Right lobe of liver (tissue), 6 donors: ENCODE results near the gene VARS2. TPM values are rescaled to one million over a fixed set of nuclear protein-coding genes. Genes with fewer than 3 reads are reported as not detected.

Experiments used
- ATAC-seq, 4 donors: fragments of 200-7000 bp; cut with Tn5 transposase; one replicate each; pipeline ENCODE4 v1.9.1; 2020; ENCODE audit warnings: mild to moderate bottlenecking in 4 of 4, moderate library complexity in 4 of 4
- DNase-seq, 3 donors: peaks; one replicate each; pipeline ENCODE4 v3.0.0-alpha.2; 2020
- H3K27ac ChIP-seq, 3 donors: fragments of 200-600 bp; one replicate each; pipeline ENCODE4 v1.8.0; 2022
- H3K27me3 ChIP-seq, 2 donors: fragments of 200-600 bp; one replicate each; pipeline ENCODE4 v1.8.0; 2022
- H3K36me3 ChIP-seq, 4 donors: fragments of 200-600 bp; sonication (generic) in 1 of 4; one replicate each; pipeline versions ENCODE4 v1.5.1 to v1.8.0; 2017 to 2022; ENCODE audit warnings: control low read depth in 1 of 4
- H3K4me1 ChIP-seq, 4 donors: fragments of 200-600 bp; sonication (generic) in 1 of 4; one replicate each; pipeline versions ENCODE4 v1.5.1 to v1.8.0; 2017 to 2022; ENCODE audit warnings: control low read depth in 1 of 4
- H3K4me3 ChIP-seq, 3 donors: fragments of 200-600 bp; one replicate each; pipeline ENCODE4 v1.8.0; 2022
- H3K9me3 ChIP-seq, 4 donors: fragments of 200-600 bp; sonication (generic) in 1 of 4; one replicate each; pipeline versions ENCODE4 v1.5.1 to v1.8.0; 2017 to 2022; ENCODE audit warnings: control low read depth in 1 of 4
- POLR2A ChIP-seq: fragments of 450-650 bp; IDR thresholded peaks from one replicate; pipeline ENCODE4 v1.6.1; 2017; ENCODE audit warnings: antibody characterized with exemption, mild to moderate bottlenecking
- WGBS: methylation state at CpG from one replicate; pipeline ENCODE4 v1.1.6; 2018; ENCODE audit warnings: low coverage, low lambda C conversion rate; ENCODE audit not compliant: insufficient coverage; ENCODE audit errors: missing lambda C conversion rate; 5-methylcytosine and 5-hydroxymethylcytosine counted together
- intact Hi-C, 2 donors: fragments of 100-400 bp; cut with DNase I; formaldehyde crosslinking; loops; one replicate each; pipeline versions ENCODE4 v1.11.2 to v1.14.1; 2022
- microRNA-seq, 2 donors: library from miRNA; unstranded; fragments of <30 nt; microRNA quantifications; one replicate each; pipeline ENCODE4, GENCODE V29; 2019 to 2020
- small RNA-seq, 2 experiments: library from RNA; depleted of rRNA; stranded (forward); fragments of <200 nt; gene quantifications; one replicate each; pipeline ENCODE3, GENCODE V24; 2016
- total RNA-seq, 6 experiments: library from RNA; depleted of rRNA in 2 of 6; stranded (reverse); fragments of >200 nt in 2 of 6; fragmentation: NEBNext Ultra II Directional in 3 of 6; extraction: Animal tissue kit (Norgen Biotek cat#: 25700) in 3 of 6; gene quantifications; one replicate each; pipeline versions ENCODE4 v1.1.0 to v1.2.4, GENCODE V29; 2016 to 2023
- TF ChIP-seq, protein P1 (sequence below), 4 donors: fragments of 200-600 bp in 3 of 4; fragments of 450-650 bp in 1 of 4; IDR thresholded peaks; one replicate each; pipeline versions ENCODE4 v1.5.1 to v1.8.0; 2016 to 2022; ENCODE audit warnings: antibody characterized with exemption in 4 of 4, mild to moderate bottlenecking in 2 of 4
- donor health status: DM: no; HTN: yes; CAD: no.
- donor health status: DM: no; HTN: no; CAD: no.
- donor health status: DM: no; HTN: no; CAD: no.
- donor health status: DM: no; HTN: yes; CAD: no.
- donor health status: DM: no; HTN: yes; CAD: no.

VARS2 gene
- total RNA-seq, 6 experiments from 2014 or later: 21.5 to 36.1 (median 25.9) TPM

DNA sequence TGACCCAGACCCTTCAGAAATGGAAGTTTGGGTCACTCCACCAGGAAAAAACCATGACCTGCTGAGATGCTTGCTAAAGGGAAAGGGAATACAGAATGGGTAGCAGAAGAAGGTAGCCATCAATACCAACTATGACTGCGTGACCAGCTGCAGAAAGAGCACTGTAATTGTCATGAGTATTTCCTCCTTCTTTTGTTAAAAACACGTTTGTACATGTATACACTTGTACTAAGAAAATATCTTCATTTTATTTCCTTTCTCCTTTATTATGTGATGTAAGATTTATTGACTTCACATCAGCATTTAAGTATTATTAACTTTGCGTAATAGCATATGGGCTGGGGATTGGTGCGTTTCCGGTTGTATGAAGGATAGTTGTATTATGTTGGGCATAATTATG is 56.9 kb downstream of the VARS2 start:
- Histone ChIP-seq H3K27ac (no peak overlapping the region), H3K9me3 (no peaks in the 10 kb centered on the region), H3K4me3 (no peak overlapping the region), H3K4me1 (no peaks in the 10 kb centered on the region), H3K27me3 (no peaks in the 10 kb centered on the region), H3K36me3 (no peaks in the 10 kb centered on the region)
- no peak for ATAC-seq
- WGBS: 78% methylated on average over 5 of the region's 5 CpGs
- intact Hi-C loops: no loop called here
- TF ChIP-seq POLR2A: no peak
- TF ChIP-seq, protein P1, sequence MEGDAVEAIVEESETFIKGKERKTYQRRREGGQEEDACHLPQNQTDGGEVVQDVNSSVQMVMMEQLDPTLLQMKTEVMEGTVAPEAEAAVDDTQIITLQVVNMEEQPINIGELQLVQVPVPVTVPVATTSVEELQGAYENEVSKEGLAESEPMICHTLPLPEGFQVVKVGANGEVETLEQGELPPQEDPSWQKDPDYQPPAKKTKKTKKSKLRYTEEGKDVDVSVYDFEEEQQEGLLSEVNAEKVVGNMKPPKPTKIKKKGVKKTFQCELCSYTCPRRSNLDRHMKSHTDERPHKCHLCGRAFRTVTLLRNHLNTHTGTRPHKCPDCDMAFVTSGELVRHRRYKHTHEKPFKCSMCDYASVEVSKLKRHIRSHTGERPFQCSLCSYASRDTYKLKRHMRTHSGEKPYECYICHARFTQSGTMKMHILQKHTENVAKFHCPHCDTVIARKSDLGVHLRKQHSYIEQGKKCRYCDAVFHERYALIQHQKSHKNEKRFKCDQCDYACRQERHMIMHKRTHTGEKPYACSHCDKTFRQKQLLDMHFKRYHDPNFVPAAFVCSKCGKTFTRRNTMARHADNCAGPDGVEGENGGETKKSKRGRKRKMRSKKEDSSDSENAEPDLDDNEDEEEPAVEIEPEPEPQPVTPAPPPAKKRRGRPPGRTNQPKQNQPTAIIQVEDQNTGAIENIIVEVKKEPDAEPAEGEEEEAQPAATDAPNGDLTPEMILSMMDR (IDR thresholded peaks at IDR 0.05): no peak
- DNase-seq: no peak

- no peak for DNase-seq
- intact Hi-C loops: no loop called here
- 82% methylated on average over 4 of the region's 4 CpGs for WGBS
- TF ChIP-seq POLR2A: no peak
- TF ChIP-seq, protein P1 (IDR thresholded peaks at IDR 0.05): no peak
- Histone ChIP-seq H3K4me1 (no peaks in the 10 kb centered on the region), H3K36me3 (no peaks in the 10 kb centered on the region), H3K27ac (no peak overlapping the region), H3K27me3 (no peaks in the 10 kb centered on the region), H3K9me3 (no peaks in the 10 kb centered on the region), H3K4me3 (no peak overlapping the region)
- no peak for ATAC-seq
Measured at GRCh38 chr6:30972816-30973215, 58.8 kb downstream of the VARS2 start.

GRCh38 chr6:30974490-30975252 is 60.6 kb downstream of the VARS2 start:
- DNase-seq (no peak), ATAC-seq (no peak)
- no peaks in the 10 kb centered on the region for H3K27me3 ChIP-seq
- no peaks in the 10 kb centered on the region for H3K4me1 ChIP-seq
- H3K4me3 ChIP-seq: no peak overlapping the region
- H3K27ac ChIP-seq: no peak overlapping the region
- intact Hi-C loops: no loop called here
- no peaks in the 10 kb centered on the region for H3K9me3 ChIP-seq
- TF ChIP-seq, protein P1 (IDR thresholded peaks at IDR 0.05): no peak
- TF ChIP-seq POLR2A: no peak
- WGBS: 61% methylated on average over 4 of the region's 4 CpGs
- H3K36me3 ChIP-seq: no peaks in the 10 kb centered on the region

Small RNAs within 50 kb of the gene (microRNA-seq; reads per million reads assigned to microRNA genes)
- gene MIR4640: 0 to 0.29 reads per million in 2 donors

Small RNAs within 50 kb of the gene (small RNA-seq; reads per million reads assigned to genes)
- gene RF00019: 0 reads per million in 2 experiments

Other genes starting within 250 kb of the VARS2 start
- gene DHX16, start 241.2 kb upstream of the VARS2 start, total RNA-seq: 10 to 100 TPM; 12.3 to 17.8 (median 14.4) TPM
- gene PPP1R18, start 227.6 kb upstream of the VARS2 start, total RNA-seq: 10 to 100 TPM in 4 of 6 experiments, 1 to 10 TPM in 2; 6.7 to 29.1 (median 12.9) TPM
- 1 to 10 TPM; 1.2 to 2.7 (median 1.9) TPM for gene NRM, start 223.3 kb upstream of the VARS2 start, total RNA-seq
- gene MDC1, start 197.0 kb upstream of the VARS2 start, total RNA-seq: 10 to 100 TPM in 4 of 6 experiments, 1 to 10 TPM in 2; 8.8 to 15.5 (median 12.1) TPM
- 100 to 1,000 TPM; 150 to 268 (median 241) TPM for gene TUBB, start 193.9 kb upstream of the VARS2 start, total RNA-seq
- 10 to 100 TPM; 37.1 to 92.2 (median 73.5) TPM for gene FLOT1, start 171.6 kb upstream of the VARS2 start, total RNA-seq
- 10 to 100 TPM in 3 of 6 experiments, 1 to 10 TPM in 3; 2.8 to 72.3 (median 24.5) TPM for gene IER3, start 169.7 kb upstream of the VARS2 start, total RNA-seq
- 1 to 10 TPM; 3.2 to 9.9 (median 5.0) TPM for gene DDR1, start 29.7 kb upstream of the VARS2 start, total RNA-seq
- gene GTF2H4, start 6.0 kb upstream of the VARS2 start, total RNA-seq: 10 to 100 TPM in 4 of 6 experiments, 1 to 10 TPM in 2; 3.6 to 21.1 (median 17.3) TPM
- gene SFTA2, start 17.9 kb downstream of the VARS2 start, total RNA-seq: not detected
- gene MUCL3, start 26.7 kb downstream of the VARS2 start, total RNA-seq: not detected
- under 1 TPM in 1 of 6 experiments, not detected in 5; 0.11 TPM for gene MUC21, start 69.5 kb downstream of the VARS2 start, total RNA-seq
- gene MUC22, start 96.2 kb downstream of the VARS2 start, total RNA-seq: not detected
- gene C6orf15, start 198.3 kb downstream of the VARS2 start, total RNA-seq: not detected
- gene PSORS1C1, start 200.6 kb downstream of the VARS2 start, total RNA-seq: under 1 TPM in 2 of 6 experiments, not detected in 4; 0.07 to 0.42 TPM
- gene CDSN, start 206.2 kb downstream of the VARS2 start, total RNA-seq: not detected
- gene PSORS1C2, start 224.8 kb downstream of the VARS2 start, total RNA-seq: not detected
- 1 to 10 TPM; 6.0 to 9.1 (median 8.0) TPM for gene CCHCR1, start 243.6 kb downstream of the VARS2 start, total RNA-seq
- 1 to 10 TPM in 4 of 6 experiments, under 1 TPM in 2; 0.42 to 4.4 (median 1.3) TPM for gene TCF19, start 244.4 kb downstream of the VARS2 start, total RNA-seq